ENCODE results near the gene MOSPD3. TPM values are rescaled to one million over a fixed set of nuclear protein-coding genes. Genes with fewer than 3 reads are reported as not detected.
A peak's percentile ranks its signal among the peaks of the same experiment; 100 is the strongest.

Gene MOSPD3
- total and polyA plus RNA-seq, 2 of the 13 experiments (the other 11 are each of a cell fraction or from before 2014, with no cell fraction given): 7.6 to 8.8 TPM

GRCh38 chr7:100568176-100568895, 44.0 kb upstream of the MOSPD3 start (continued):
- TF ChIP-seq LRRFIP1 (CRISPR knock-in tag; conservative IDR thresholded peaks at IDR 0.05) (no peak), ZNF432 (CRISPR knock-in tag; IDR thresholded peaks at IDR 0.05; ENCODE audit: borderline replicate concordance) (no peak), ZKSCAN8 (CRISPR knock-in tag; IDR thresholded peaks at IDR 0.05; ENCODE audit: borderline replicate concordance) (0 out of 2 replicates have a peak, but pooled peaks have one; percentile 39), ZMAT3 (CRISPR knock-in tag; conservative IDR thresholded peaks at IDR 0.05) (peak; percentile 87), HOXD1 (CRISPR knock-in tag; IDR thresholded peaks at IDR 0.05) (0 out of 2 replicates have a peak, but pooled peaks have one; percentile 63), XBP1 (CRISPR knock-in tag; IDR thresholded peaks at IDR 0.05) (0 out of 2 replicates have a peak, but pooled peaks have one; percentile 70), ZNF337 (CRISPR knock-in tag; IDR thresholded peaks at IDR 0.05; ENCODE audit: borderline replicate concordance, low read depth) (no peak; the same call in 1 of the 2 replicates), SP2 (CRISPR knock-in tag; IDR thresholded peaks at IDR 0.05) (no peak), MAFG (CRISPR knock-in tag; IDR thresholded peaks at IDR 0.05) (no peak), ZNF619 (CRISPR knock-in tag; IDR thresholded peaks at IDR 0.05) (no peak), SMAD3 (CRISPR knock-in tag; IDR thresholded peaks at IDR 0.05) (peak; percentile 41; the same call in 1 of the 2 replicates), KDM3A (CRISPR knock-in tag; IDR thresholded peaks at IDR 0.05; ENCODE audit: low read depth) (no peak), NCOA2 (CRISPR knock-in tag; IDR thresholded peaks at IDR 0.05) (peak; percentile 68; the same call in 1 of the 2 replicates), ATAD3A (CRISPR knock-in tag; IDR thresholded peaks at IDR 0.05) (no peak), AGO2 (optimal IDR thresholded peaks at IDR 0.05; ENCODE audit: low read depth, low read length) (peak; percentile 99), HOMEZ (CRISPR knock-in tag; IDR thresholded peaks at IDR 0.05; ENCODE audit: low read depth) (peak; percentile 43; the same call in 1 of the 2 replicates), HMG20B (CRISPR knock-in tag; conservative IDR thresholded peaks at IDR 0.05) (no peak), CEBPG (CRISPR knock-in tag; IDR thresholded peaks at IDR 0.05) (no peak; the same call in 1 of the 2 replicates), ZNF546 (CRISPR knock-in tag; conservative IDR thresholded peaks at IDR 0.05) (peak; percentile 59; the same call in 1 of the 2 replicates)
- TF ChIP-seq, protein P1, sequence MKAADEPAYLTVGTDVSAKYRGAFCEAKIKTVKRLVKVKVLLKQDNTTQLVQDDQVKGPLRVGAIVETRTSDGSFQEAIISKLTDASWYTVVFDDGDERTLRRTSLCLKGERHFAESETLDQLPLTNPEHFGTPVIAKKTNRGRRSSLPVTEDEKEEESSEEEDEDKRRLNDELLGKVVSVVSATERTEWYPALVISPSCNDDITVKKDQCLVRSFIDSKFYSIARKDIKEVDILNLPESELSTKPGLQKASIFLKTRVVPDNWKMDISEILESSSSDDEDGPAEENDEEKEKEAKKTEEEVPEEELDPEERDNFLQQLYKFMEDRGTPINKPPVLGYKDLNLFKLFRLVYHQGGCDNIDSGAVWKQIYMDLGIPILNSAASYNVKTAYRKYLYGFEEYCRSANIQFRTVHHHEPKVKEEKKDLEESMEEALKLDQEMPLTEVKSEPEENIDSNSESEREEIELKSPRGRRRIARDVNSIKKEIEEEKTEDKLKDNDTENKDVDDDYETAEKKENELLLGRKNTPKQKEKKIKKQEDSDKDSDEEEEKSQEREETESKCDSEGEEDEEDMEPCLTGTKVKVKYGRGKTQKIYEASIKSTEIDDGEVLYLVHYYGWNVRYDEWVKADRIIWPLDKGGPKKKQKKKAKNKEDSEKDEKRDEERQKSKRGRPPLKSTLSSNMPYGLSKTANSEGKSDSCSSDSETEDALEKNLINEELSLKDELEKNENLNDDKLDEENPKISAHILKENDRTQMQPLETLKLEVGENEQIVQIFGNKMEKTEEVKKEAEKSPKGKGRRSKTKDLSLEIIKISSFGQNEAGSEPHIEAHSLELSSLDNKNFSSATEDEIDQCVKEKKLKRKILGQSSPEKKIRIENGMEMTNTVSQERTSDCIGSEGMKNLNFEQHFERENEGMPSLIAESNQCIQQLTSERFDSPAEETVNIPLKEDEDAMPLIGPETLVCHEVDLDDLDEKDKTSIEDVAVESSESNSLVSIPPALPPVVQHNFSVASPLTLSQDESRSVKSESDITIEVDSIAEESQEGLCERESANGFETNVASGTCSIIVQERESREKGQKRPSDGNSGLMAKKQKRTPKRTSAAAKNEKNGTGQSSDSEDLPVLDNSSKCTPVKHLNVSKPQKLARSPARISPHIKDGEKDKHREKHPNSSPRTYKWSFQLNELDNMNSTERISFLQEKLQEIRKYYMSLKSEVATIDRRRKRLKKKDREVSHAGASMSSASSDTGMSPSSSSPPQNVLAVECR (CRISPR knock-in tag; IDR thresholded peaks at IDR 0.05; ENCODE audit: borderline replicate concordance): peak; percentile 82; the same call in 1 of the 2 replicates
